ENCODE data around the gene PPP2R2C. TPM values are rescaled to one million over a fixed set of nuclear protein-coding genes. Genes with fewer than 3 reads are reported as not detected.

Gene PPP2R2C
- polyA plus RNA-seq, 1 experiment: 0.06 TPM

- CTCF ChIA-PET: interaction anchor here (0.6 to 14.2 kb wide), 23 partner anchors 9 to 555 kb away, joined by 3 to 496 read pairs (median 4); partner anchors contain the start of gene WFS1
- POLR2A ChIA-PET: no interaction called here
- peak; percentile 86 for TF ChIP-seq CTCF (IDR thresholded peaks at IDR 0.05; ENCODE audit: insufficient read depth, low read depth, low read length)
- DNase-seq (ENCODE audit: low read depth): no peak
- no peaks in the 10 kb centered on the region for H3K36me3 ChIP-seq (ENCODE audit: control insufficient read depth, insufficient read depth, low read length)
- peaks cover 3% of the 10 kb centered on the region; the same call in 1 of the 2 replicates for H3K27me3 ChIP-seq (ENCODE audit: control insufficient read depth, insufficient read depth, low read length)
- H3K4me3 ChIP-seq (ENCODE audit: low read depth, low read length): no peak overlapping the region
Measured at GRCh38 chr4:6332042-6332668, 140.3 kb downstream of the PPP2R2C start.

- ChIA-PET POLR2A (no interaction called here), CTCF (interaction anchor here (0.8 to 14.2 kb wide), 21 partner anchors 9 to 333 kb away, joined by 3 to 496 read pairs (median 4); partner anchors contain the start of gene WFS1)
- no peak for TF ChIP-seq CTCF (IDR thresholded peaks at IDR 0.05; ENCODE audit: insufficient read depth, low read depth, low read length)
- Histone ChIP-seq H3K4me3 (ENCODE audit: low read depth, low read length) (no peak overlapping the region), H3K36me3 (ENCODE audit: control insufficient read depth, insufficient read depth, low read length) (no peaks in the 10 kb centered on the region), H3K27me3 (ENCODE audit: control insufficient read depth, insufficient read depth, low read length) (peaks cover 3% of the 10 kb centered on the region; the same call in 1 of the 2 replicates)
- no peak for DNase-seq (ENCODE audit: low read depth)
Measured at GRCh38 chr4:6331468-6331867, 140.9 kb downstream of the PPP2R2C start.

GRCh38 chr4:6331018-6331417, 141.4 kb downstream of the PPP2R2C start:
- Histone ChIP-seq H3K4me3 (ENCODE audit: low read depth, low read length) (no peak overlapping the region), H3K27me3 (ENCODE audit: control insufficient read depth, insufficient read depth, low read length) (peaks cover 3% of the 10 kb centered on the region; the same call in 1 of the 2 replicates), H3K36me3 (ENCODE audit: control insufficient read depth, insufficient read depth, low read length) (no peaks in the 10 kb centered on the region)
- POLR2A ChIA-PET: no interaction called here
- CTCF ChIA-PET: interaction anchor here (1.0 to 14.2 kb wide), 12 partner anchors 8 to 215 kb away, joined by 3 to 496 read pairs (median 6); partner anchors contain the start of gene WFS1
- DNase-seq (ENCODE audit: low read depth): no peak
- TF ChIP-seq CTCF (IDR thresholded peaks at IDR 0.05; ENCODE audit: insufficient read depth, low read depth, low read length): peak; percentile 73

- Histone ChIP-seq H3K36me3 (ENCODE audit: control insufficient read depth, insufficient read depth, low read length) (no peaks in the 10 kb centered on the region), H3K27me3 (ENCODE audit: control insufficient read depth, insufficient read depth, low read length) (peaks cover 3% of the 10 kb centered on the region; the same call in 1 of the 2 replicates), H3K4me3 (ENCODE audit: low read depth, low read length) (no peak overlapping the region)
- POLR2A ChIA-PET: no interaction called here
- TF ChIP-seq CTCF (IDR thresholded peaks at IDR 0.05; ENCODE audit: insufficient read depth, low read depth, low read length): no peak
- CTCF ChIA-PET: interaction anchor here (1.0 to 14.2 kb wide), 12 partner anchors 7 to 216 kb away, joined by 3 to 496 read pairs (median 6); partner anchors contain the start of gene WFS1
- no peak for DNase-seq (ENCODE audit: low read depth)
Measured at GRCh38 chr4:6330384-6330767, 142.0 kb downstream of the PPP2R2C start.

GRCh38 chr4:6329478-6330383, 142.7 kb downstream of the PPP2R2C start:
- H3K27me3 ChIP-seq (ENCODE audit: control insufficient read depth, insufficient read depth, low read length): peaks cover 4% of the 10 kb centered on the region; the same call in 1 of the 2 replicates
- ChIA-PET CTCF (interaction anchor here (1.0 to 14.2 kb wide), 9 partner anchors 9 to 221 kb away, joined by 3 to 496 read pairs (median 5); partner anchors contain the start of gene WFS1), POLR2A (no interaction called here)
- H3K36me3 ChIP-seq (ENCODE audit: control insufficient read depth, insufficient read depth, low read length): no peaks in the 10 kb centered on the region
- DNase-seq (ENCODE audit: low read depth): no peak
- no peak for TF ChIP-seq CTCF (IDR thresholded peaks at IDR 0.05; ENCODE audit: insufficient read depth, low read depth, low read length)
- H3K4me3 ChIP-seq (ENCODE audit: low read depth, low read length): no peak overlapping the region
